Mucosa of gallbladder (tissue), 1 donor: ENCODE results near the gene RIPOR2. TPM values are rescaled to one million over a fixed set of nuclear protein-coding genes. Genes with fewer than 3 reads are reported as not detected.
"Not testable (repeated sequence)": the region's sequence is repeated elsewhere in the genome, so short reads cannot be mapped to it uniquely, and the experiment has no call there.

ENCODE experiments used
- DNase-seq: peaks from one replicate; pipeline ENCODE4 v3.0.0-alpha.2; 2020; ENCODE audit warnings: low spot score
- total RNA-seq: library from RNA; stranded (reverse); gene quantifications from one replicate; pipeline ENCODE4 v1.2.1, GENCODE V29; 2021
- donor health status: DM: no; HTN: no; CAD: no.

RIPOR2 gene
- total RNA-seq, 1 donor from 2014 or later: 3.2 TPM

GRCh38 chr6:24957199-24957598, 21.4 kb upstream of the RIPOR2 start:
- no peak for DNase-seq

GRCh38 chr6:24953726-24954125, 18.0 kb upstream of the RIPOR2 start:
- no peak for DNase-seq

GRCh38 chr6:24951811-24952299, 16.1 kb upstream of the RIPOR2 start:
- DNase-seq: no peak

DNA sequence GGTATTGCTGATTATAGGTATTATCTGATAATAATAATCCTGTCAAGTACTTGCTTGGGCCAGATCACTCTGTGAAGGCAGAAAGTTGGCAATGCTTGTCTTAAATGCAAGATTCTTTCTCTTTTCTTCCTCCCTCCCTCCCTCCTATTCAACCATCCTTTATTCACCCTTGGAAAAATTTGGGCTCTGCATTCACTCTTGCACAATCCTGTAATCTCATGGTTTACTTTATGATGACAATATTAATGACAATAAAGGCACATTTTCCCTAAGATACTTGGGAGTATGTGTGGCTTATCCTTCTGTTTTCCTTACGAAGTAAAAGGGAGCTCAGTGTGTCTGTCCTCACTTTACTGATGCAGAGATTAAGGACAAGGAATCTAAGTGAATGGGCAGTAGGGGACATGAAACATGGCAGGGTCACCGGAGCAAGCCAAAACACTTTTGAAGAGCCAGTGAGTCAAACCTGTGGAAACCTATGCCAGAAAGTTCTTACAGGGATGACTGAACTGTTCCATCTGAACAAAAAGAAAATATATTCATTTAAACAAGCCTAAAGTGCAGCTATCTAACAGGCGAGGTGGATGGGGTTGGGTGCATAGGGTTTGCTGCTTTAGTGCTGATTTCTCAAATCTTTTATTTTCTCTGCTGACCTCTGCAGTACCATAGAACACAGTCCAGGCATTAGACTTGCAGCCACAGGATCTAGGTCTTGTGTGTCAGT, 14.6 kb upstream of the RIPOR2 start:
- no peak for DNase-seq

- DNase-seq: no peak
Measured at GRCh38 chr6:24949020-24949569, 13.3 kb upstream of the RIPOR2 start.

GRCh38 chr6:24948261-24948660, 12.5 kb upstream of the RIPOR2 start:
- DNase-seq: not testable (repeated sequence)

DNA sequence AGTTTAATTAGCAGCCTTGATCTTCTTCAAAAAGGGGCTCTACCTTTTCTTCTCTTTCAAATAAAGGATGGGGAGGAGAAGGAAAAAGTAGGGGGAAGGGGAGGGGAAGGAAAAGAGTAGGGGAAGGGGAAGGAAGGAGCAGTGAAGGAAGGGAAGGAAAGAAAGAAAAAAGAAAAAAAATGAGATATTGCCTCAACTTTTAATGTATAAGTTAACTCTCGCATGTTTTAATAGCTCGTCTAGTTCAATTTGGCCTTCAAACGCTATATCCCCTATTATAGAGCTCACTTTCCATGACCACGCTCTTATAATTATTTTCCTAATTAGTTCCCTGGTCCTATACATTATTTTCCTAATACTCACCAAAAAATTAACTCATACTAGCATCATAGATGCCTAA, 11.9 kb upstream of the RIPOR2 start:
- DNase-seq: no peak

DNA sequence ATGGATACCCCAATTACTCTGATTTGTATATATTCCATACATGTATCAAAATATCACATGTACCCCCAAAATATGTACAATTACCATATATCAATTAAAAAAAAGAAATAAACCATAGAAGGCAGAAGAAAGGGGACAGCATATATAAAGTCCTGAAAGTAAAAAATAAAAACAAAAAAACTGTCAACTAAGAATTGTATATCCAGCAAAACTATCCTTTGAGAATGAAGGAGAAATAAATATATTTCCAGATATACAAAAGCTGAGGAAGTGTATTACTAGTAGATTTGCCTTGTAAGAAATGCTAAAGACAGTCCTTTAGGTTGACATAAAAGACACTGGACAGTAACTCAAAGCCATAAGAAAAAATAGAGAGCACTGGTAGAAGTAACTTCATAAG, 9.3 kb upstream of the RIPOR2 start:
- DNase-seq: no peak

- no peak for DNase-seq
Measured at GRCh38 chr6:24943774-24944173, 8.0 kb upstream of the RIPOR2 start.

DNA sequence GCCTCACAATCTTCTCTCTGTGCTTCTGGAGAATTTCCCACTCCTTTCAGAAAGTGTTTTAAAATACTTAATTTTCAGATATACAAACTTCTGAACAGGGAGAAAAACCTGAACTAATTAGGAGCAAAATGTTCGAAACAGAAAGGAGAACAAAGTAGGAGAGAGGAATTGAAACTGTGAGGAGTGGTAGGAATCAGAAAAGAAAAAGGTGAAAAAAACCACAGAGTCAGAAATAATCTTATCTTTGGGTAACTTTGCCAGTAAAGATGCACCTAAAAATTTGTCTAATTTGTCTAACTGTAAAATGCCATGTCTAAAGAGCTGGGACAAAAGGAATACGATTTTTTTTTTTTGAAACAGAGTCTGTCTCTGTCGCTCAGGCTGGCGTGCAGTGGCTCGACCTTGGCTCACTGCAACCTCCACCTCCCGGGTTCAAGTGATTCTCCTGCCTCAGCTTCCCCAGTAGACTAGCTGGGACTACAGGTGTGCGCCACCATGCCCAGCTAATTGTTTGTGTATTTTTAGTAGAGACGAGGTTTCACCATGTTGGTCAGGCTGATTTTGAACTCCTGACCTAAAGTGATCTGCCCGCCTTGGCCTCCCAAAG, 4.7 kb upstream of the RIPOR2 start:
- DNase-seq: no peak

DNA sequence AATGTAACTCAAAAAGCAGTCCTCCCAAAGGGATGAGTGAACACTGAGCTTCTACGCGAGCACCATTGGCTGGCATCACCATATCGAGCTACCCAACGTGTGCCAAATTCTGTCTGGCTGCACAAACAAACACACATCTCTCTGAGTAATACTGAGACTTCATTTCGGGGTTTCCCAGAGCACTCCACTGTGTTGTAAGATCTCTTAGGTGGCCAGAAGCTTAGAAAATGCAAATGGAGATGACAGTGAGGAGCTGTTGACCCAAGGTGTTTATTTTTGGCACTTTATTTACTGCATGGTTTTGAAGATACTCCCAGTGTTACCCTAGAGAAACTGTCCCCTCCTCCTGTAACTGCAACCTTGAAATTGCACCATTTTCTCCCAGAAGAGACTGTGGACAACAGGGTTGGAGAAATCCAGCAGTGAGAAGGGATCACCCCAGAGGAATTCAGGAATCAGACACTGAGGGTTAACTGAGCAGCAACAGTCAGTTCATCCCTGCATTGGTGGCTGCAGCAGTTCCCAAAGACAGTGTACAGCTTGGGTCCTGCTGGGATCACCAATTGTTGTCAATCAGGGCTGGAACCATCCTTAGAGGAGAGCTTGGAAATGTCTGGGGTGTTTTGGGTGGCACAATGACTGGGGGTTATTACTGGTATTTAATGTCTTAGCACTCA, 1.0 kb upstream of the RIPOR2 start:
- DNase-seq: no peak

GRCh38 chr6:24933868-24934401, 1.8 kb downstream of the RIPOR2 start:
- DNase-seq: no peak

DNA sequence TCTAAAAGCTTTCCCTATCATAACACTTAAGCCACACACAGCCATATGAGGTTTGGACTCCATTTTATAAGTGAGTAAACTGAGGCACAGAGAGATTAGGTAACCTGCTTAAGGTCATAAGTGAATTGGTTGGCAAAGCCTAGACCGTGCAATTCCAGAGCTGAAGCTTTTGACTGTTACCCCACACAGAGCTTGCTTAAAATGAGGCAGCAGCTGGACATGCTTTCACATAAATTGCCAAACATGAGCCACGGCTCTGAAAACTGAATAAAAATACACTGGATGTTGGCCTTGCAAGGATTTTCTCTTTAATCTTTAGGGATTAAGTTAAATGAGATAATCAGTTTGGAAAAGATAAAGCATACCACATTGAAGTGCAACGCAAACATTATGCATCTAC, 2.5 kb downstream of the RIPOR2 start:
- DNase-seq: no peak

DNA sequence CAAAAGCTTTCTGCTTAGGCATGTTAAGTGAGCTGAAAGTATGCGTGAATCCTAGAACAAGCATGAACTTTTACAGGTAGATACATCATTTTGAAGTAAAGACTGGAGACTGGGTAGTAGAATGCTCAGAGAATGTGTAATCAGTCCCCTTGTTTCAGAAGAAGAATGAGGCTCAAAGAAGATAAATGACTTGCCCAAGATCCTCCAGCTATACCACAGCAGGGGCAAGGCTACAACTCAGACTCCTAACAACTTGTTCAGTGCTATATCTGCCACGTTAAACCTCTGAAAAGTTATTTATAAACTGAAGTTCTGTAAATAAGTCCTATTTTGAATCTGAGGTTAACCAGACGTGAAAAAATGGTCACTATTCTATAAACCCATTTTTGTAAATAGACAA, 2.9 kb downstream of the RIPOR2 start:
- no peak for DNase-seq

GRCh38 chr6:24931718-24932691, 3.8 kb downstream of the RIPOR2 start:
- no peak for DNase-seq

GRCh38 chr6:24931296-24931695, 4.5 kb downstream of the RIPOR2 start:
- DNase-seq: no peak

DNA sequence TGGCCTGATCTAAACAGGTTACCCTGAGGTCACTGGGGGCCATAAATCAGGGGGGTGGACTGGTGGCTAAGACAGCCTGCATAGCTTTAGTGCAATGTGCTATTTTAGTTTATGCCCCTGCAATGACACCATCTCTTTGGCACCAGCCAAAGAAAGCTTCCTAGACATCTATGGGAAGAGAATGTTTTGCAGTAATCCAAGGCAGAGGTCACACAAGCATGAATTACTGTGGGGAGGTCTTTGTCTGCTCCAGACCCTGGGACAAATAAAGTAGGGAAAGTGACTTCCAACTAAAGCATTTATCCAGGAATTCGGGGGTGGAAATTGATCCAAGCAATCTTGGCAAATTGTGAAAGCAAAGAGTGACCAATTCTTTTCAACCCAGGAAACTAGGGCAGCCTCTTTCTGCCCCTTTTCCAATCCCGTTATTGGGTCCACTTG, 5.3 kb downstream of the RIPOR2 start:
- DNase-seq: no peak

DNA sequence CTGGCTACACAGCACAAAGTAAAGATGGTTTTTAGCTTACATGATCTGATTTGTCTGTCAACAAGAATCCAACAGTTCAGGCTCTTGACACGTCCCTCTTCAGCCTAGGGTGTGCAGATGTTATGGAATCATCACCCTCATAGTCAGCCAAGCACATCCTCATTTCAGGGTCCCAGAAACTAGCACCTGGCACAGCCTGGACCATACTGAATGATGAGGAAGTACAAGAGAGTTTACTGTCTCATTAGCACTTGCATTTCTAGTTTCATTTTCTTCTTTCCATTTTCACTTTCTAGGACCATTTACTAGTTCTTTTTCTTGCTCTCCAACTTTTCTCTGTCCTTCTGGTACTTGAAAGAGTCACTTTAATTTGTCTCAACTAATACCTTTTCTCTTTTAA, 6.5 kb downstream of the RIPOR2 start:
- DNase-seq: no peak

DNA sequence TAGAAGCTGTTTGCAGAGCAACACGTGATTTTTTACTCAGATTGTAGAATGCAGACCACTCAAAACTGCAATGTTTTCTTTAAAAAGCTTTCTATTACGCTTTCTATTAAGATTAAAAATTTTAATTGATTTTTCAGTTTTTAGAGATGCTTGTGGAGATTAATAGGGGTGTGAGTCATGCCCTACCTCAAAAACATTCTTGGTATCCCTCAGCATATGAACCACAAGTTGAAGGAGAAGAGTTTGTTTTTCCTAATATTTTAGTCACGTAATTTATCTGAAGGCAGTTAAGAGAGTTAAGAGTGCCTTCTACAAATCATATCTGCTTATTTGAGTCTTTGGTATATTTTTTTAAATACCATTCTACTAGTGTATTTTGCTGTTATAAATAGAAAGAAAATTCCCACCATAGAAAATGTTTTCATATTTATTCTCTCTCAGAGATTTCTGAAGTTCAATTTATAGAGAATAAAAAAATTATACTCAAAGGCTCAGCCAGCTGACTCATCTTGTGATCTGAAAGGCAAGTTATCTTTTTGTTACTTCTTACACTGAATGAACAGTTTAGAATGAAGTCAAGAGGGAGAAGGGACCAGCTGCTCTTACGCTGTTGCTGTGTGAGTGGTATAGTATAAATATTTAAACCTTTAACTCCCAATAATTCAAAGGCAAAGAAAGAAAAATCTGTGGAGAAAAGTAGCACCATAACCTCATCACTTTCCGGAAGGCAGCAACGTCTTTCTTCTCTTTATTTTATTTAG, 7.6 kb downstream of the RIPOR2 start:
- no peak for DNase-seq

DNA sequence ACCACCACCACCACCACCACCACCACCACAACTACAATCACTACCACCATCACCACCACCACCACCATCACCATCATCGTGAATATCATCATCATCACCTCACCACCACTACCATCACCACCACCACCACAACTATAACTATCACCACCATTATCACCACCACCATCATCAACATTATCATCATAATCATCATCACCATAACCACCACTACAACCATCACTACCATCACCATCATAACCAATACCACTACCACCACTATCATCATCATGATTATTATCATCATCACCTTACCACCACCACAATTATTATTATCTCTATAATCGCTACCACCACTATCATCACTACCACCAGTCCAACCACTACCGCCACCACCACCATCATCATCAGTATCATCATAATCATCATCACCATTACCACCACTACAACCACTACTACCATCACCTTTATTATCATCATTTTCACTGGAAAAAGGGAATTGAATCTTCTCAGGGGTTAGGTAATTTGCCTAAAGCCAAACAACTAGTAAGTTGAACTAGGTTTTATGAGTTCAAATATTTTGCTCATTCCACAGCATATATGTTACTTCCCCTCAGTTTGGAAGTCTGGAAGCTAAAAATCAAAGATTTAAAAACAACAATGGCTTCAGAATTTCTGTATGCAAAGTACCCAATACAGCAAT, 8.3 kb downstream of the RIPOR2 start:
- no peak for DNase-seq
